GM23248 (cell line): Measurements from ENCODE around the gene LRBA. TPM values are rescaled to one million over a fixed set of nuclear protein-coding genes. Genes with fewer than 3 reads are reported as not detected.
A peak's percentile ranks its signal among the peaks of the same experiment; 100 is the strongest.
"Not testable (repeated sequence)": the region's sequence is repeated elsewhere in the genome, so short reads cannot be mapped to it uniquely, and the experiment has no call there.

ENCODE experiments used
- DNase-seq: peaks from one replicate; pipeline ENCODE4 v3.0.0-alpha.2; 2015
- H2AFZ ChIP-seq: fragments of 200-600 bp; sonication (generic); 2 replicates; pipeline ENCODE4 v1.6.1; 2016; ENCODE audit warnings: antibody characterized with exemption
- H3F3A ChIP-seq: fragments of 200-600 bp; sonication (generic); 2 replicates; pipeline ENCODE4 v1.6.1; 2016; ENCODE audit warnings: mild to moderate bottlenecking, antibody characterized with exemption, mixed run types; ENCODE audit not compliant: insufficient read depth
- H3K27ac ChIP-seq: fragments of 200-600 bp; sonication (generic); 2 replicates; pipeline ENCODE4 v1.5.1; 2016; ENCODE audit warnings: mild to moderate bottlenecking
- H3K27me3 ChIP-seq: fragments of 200-600 bp; sonication (generic); replicated peaks from 2 replicates; pipeline ENCODE4 v1.6.1; 2016; ENCODE audit warnings: mild to moderate bottlenecking; ENCODE audit not compliant: insufficient read depth
- H3K36me3 ChIP-seq: fragments of 200-600 bp; sonication (generic); 2 replicates; pipeline ENCODE4 v1.6.1; 2016; ENCODE audit warnings: low read depth, mild to moderate bottlenecking
- H3K4me1 ChIP-seq: fragments of 200-600 bp; sonication (generic); 2 replicates; pipeline ENCODE4 v1.6.1; 2016; ENCODE audit warnings: mild to moderate bottlenecking; ENCODE audit not compliant: insufficient read depth
- H3K4me2 ChIP-seq: fragments of 200-600 bp; sonication (generic); one replicate; pipeline ENCODE4 v1.6.1; 2016; ENCODE audit warnings: mild to moderate bottlenecking; ENCODE audit not compliant: unreplicated experiment
- H3K4me3 ChIP-seq: fragments of 200-600 bp; sonication (generic); 2 replicates; pipeline ENCODE4 v1.5.1; 2016; ENCODE audit warnings: mild to moderate bottlenecking
- H3K79me2 ChIP-seq: fragments of 200-600 bp; sonication (generic); 2 replicates; pipeline ENCODE4 v1.6.1; 2016; ENCODE audit warnings: mild to moderate bottlenecking; ENCODE audit not compliant: insufficient read depth
- H3K9ac ChIP-seq: fragments of 200-600 bp; sonication (generic); 2 replicates; pipeline ENCODE4 v1.6.1; 2016; ENCODE audit warnings: mild to moderate bottlenecking
- H3K9me2 ChIP-seq: fragments of 200-600 bp; sonication (generic); 2 replicates; pipeline ENCODE4 v1.6.1; 2016; ENCODE audit warnings: mixed run types, mild to moderate bottlenecking, moderate library complexity; ENCODE audit not compliant: insufficient read depth
- H3K9me3 ChIP-seq: fragments of 200-600 bp; sonication (generic); one replicate; pipeline ENCODE4 v1.6.1; 2017; ENCODE audit warnings: low read depth
- H4K20me1 ChIP-seq: fragments of 200-600 bp; sonication (generic); 2 replicates; pipeline ENCODE4 v1.6.0; 2016; ENCODE audit not compliant: insufficient read depth
- EZH2 ChIP-seq: fragments of 200-600 bp; sonication (generic); IDR thresholded peaks from 2 replicates; pipeline ENCODE4 v1.6.1; 2018; ENCODE audit warnings: antibody characterized with exemption, mild to moderate bottlenecking; ENCODE audit not compliant: insufficient read depth, poor library complexity, severe bottlenecking
- EZH2phosphoT487 ChIP-seq: fragments of 200-600 bp; sonication (generic); IDR thresholded peaks from 2 replicates; pipeline ENCODE4 v1.6.1; 2018; ENCODE audit warnings: antibody characterized with exemption, moderate library complexity, mild to moderate bottlenecking, low read depth; ENCODE audit not compliant: insufficient read depth
- WGBS, 2 experiments: methylation state at CpG; one replicate each; pipeline ENCODE4 v1.1.6; 2015 to 2017; ENCODE audit warnings: low lambda C conversion rate in 2 of 2, low coverage in 1 of 2; ENCODE audit errors: missing lambda C conversion rate in 2 of 2; 5-methylcytosine and 5-hydroxymethylcytosine counted together
- in situ Hi-C: fragments of 300-500 bp; cut with MboI; formaldehyde crosslinking; loops from 2 replicates; pipeline ENCODE4 v1.15.0; 2020
- polyA plus RNA-seq: library from polyadenylated mRNA; unstranded; fragments of >200 nt; fragmentation: Nextera tagmentation; extraction: Ambion mirVana; gene quantifications from 2 replicates; pipeline ENCODE4 v1.2.1, GENCODE V29; 2016
- total RNA-seq: library from RNA; depleted of rRNA; stranded (reverse); fragments of >200 nt; shearing (Covaris generic); gene quantifications from 2 replicates; pipeline ENCODE4 v1.2.3, GENCODE V29; 2014

The LRBA gene
- total and polyA plus RNA-seq, 2 experiments from 2014 or later, result 6.6 to 17.8 TPM

DNA sequence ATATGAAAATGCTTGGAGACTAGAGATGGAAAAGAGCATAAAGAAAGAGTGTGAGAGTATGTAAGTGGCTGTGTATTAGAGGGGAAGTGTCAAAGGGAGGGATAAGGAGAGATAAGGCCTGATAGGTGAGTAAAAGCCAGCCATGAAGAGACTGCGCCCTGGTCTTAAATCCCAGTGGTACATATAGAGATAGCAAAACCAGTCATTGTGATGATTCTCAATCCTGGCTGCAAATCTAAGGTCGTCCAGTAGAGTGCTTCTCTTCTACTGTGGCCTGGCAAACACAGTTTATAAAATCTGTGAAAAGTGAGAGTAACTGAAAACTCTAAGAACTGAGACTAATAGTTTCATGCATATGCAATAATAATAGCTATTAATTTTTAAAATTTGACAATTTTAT, 346.3 kb downstream of the LRBA start:
- TF ChIP-seq EZH2, result no peak
- TF ChIP-seq EZH2phosphoT487, result no peak
- no peak overlapping the region for H3K4me2 ChIP-seq
- peaks cover 10% of the 10 kb centered on the region; the same call in 1 of the 2 replicates for H3K4me1 ChIP-seq
- no peaks in the 10 kb centered on the region for H4K20me1 ChIP-seq
- H3K9me3 ChIP-seq, result no peaks in the 10 kb centered on the region
- H3K27me3 ChIP-seq, result no peaks in the 10 kb centered on the region
- H3K4me3 ChIP-seq, result no peak overlapping the region
- no peaks in the 10 kb centered on the region for H3K9me2 ChIP-seq
- H3K36me3 ChIP-seq, result no peaks in the 10 kb centered on the region
- H3K9ac ChIP-seq, result no peak overlapping the region
- H3K27ac ChIP-seq, result no peak overlapping the region
- H3K79me2 ChIP-seq, result no peaks in the 10 kb centered on the region
- no peaks in the 10 kb centered on the region for H3F3A ChIP-seq
- H2AFZ ChIP-seq, result no peak overlapping the region
- in situ Hi-C loops, result no loop called here
- WGBS, 2 experiments, result 93 to 97% methylated on average over 2 of the region's 2 CpGs
- no peak for DNase-seq

DNA sequence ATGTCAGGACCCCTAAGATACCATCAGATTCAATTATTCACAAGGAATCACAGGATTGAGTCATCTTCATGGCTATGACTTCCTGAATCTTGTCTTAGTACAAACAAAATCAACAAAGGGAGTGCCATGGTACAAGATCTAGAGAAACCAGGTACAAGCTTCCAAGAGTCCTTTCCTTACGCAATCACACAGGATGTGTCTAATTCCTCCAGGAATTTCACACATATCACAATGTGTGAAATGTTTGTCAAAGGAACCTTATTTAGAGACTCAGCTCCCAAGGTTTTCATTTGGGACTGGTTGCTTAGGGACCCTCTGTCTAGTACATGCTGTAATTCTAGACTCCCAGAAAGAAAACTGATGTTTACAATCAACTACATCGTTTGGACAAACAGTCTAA, 350.1 kb downstream of the LRBA start:
- no peaks in the 10 kb centered on the region for H3K9me2 ChIP-seq
- WGBS, 2 experiments, result 53 to 55% methylated on average over 2 of the region's 2 CpGs
- no peaks in the 10 kb centered on the region for H3F3A ChIP-seq
- peak; percentile 14 for DNase-seq
- H3K9me3 ChIP-seq, result no peaks in the 10 kb centered on the region
- no peak overlapping the region for H3K27ac ChIP-seq
- H2AFZ ChIP-seq, result no peak overlapping the region
- no peaks in the 10 kb centered on the region for H3K27me3 ChIP-seq
- no peak overlapping the region for H3K9ac ChIP-seq
- H3K4me3 ChIP-seq, result no peak overlapping the region
- H3K4me1 ChIP-seq, result peaks cover 10% of the 10 kb centered on the region; the same call in 1 of the 2 replicates
- in situ Hi-C loops, result no loop called here
- no peaks in the 10 kb centered on the region for H3K36me3 ChIP-seq
- H4K20me1 ChIP-seq, result no peaks in the 10 kb centered on the region
- no peak for TF ChIP-seq EZH2
- no peak for TF ChIP-seq EZH2phosphoT487
- no peaks in the 10 kb centered on the region for H3K79me2 ChIP-seq
- H3K4me2 ChIP-seq, result no peak overlapping the region

DNA sequence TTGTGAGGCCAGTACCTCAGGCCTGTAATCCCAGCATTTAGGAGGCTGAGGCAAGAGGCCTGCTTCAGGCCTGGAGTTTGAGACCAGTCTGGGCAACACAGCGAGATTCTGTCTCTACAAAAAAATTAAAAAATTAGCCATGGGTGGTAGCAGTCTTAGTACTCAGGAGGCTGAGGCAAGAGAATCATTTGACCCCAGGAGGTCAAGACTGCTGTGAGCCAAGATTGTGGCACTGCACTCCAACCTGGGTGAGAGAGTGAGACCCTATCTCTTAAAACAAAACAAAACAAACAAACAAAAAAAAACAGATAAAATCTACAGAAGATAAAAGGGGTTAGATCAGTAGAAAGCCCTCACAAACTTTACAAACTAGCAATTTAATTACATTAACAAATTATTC, 352.4 kb downstream of the LRBA start:
- H4K20me1 ChIP-seq, result no peaks in the 10 kb centered on the region
- no peaks in the 10 kb centered on the region for H3F3A ChIP-seq
- H3K4me3 ChIP-seq, result no peak overlapping the region
- no peak for DNase-seq
- H3K36me3 ChIP-seq, result no peaks in the 10 kb centered on the region
- H3K27ac ChIP-seq, result no peak overlapping the region
- no peaks in the 10 kb centered on the region for H3K27me3 ChIP-seq
- no peaks in the 10 kb centered on the region for H3K9me2 ChIP-seq
- 85 to 97% methylated on average over 1 of the region's 1 CpG for WGBS, 2 experiments
- no peaks in the 10 kb centered on the region for H3K9me3 ChIP-seq
- no peaks in the 10 kb centered on the region for H3K79me2 ChIP-seq
- no peak overlapping the region for H2AFZ ChIP-seq
- TF ChIP-seq EZH2 (no peak), EZH2phosphoT487 (no peak)
- no peak overlapping the region for H3K9ac ChIP-seq
- in situ Hi-C loops, result no loop called here
- H3K4me2 ChIP-seq, result no peak overlapping the region
- H3K4me1 ChIP-seq, result peaks cover 10% of the 10 kb centered on the region; the same call in 1 of the 2 replicates

DNA sequence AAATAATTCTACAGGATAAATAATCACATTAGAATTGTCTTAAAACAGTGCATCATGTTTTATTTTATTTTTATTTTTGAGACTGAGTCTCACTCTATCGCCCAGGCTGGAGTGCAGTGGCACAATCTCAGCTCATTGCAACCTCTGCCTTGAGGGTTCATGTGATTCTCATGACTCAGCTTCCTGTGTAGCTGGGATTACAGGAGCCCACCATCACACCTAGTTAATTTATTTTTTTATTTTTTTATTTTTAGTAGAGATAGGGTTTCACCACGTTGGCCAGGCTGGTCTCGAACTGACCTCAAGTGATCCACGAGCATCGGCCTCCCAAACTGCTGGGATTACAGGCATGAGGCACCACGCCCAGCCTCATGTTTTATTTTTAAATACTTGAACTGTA, 353.5 kb downstream of the LRBA start:
- H3K27ac ChIP-seq, DNase-seq, in situ Hi-C loops: not testable (repeated sequence)

DNA sequence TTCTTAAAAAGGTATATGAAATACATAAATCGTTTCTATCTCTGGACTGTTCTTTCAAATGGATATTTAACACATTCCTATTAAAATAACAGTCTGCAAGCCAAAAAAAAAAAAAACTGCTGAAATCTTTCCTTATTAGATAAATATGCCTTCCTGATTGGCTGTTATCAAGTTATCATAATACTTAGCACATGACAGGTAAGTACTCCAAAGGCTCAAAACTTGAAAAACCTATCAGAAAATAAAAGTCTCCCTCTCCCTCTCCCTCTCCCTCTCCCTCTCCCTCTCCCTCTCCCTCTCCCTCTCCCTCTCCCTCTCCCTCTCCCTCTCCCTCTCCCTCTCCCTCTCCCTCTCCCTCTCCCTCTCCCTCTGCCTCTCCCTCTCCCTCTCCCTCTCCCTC, 356.8 kb downstream of the LRBA start:
- H3K79me2 ChIP-seq, H3K36me3 ChIP-seq, H3K4me2 ChIP-seq, H3K27ac ChIP-seq, in situ Hi-C loops, H3K9ac ChIP-seq, H3K27me3 ChIP-seq, H4K20me1 ChIP-seq, H3K4me1 ChIP-seq, H3K4me3 ChIP-seq, H2AFZ ChIP-seq, H3K9me3 ChIP-seq, H3K9me2 ChIP-seq, H3F3A ChIP-seq, DNase-seq: not testable (repeated sequence)
- 95 to 98% methylated on average over 1 of the region's 1 CpG for WGBS, 2 experiments

More for the DNA sequence above, 353.5 kb downstream of the LRBA start:
- H3K4me1 ChIP-seq, H3F3A ChIP-seq, H3K9me3 ChIP-seq, H3K9me2 ChIP-seq, H3K4me3 ChIP-seq, H3K9ac ChIP-seq, H3K4me2 ChIP-seq, H3K36me3 ChIP-seq, H3K27me3 ChIP-seq, H2AFZ ChIP-seq, H4K20me1 ChIP-seq, H3K79me2 ChIP-seq: not testable (repeated sequence)
- WGBS, 2 experiments, result 80 to 84% methylated on average over 6 of the region's 6 CpGs
